ENCODE results near the gene DIS3L2. TPM values are rescaled to one million over a fixed set of nuclear protein-coding genes. Genes with fewer than 3 reads are reported as not detected.

Gene DIS3L2
- total RNA-seq, 1 experiment from 2014 or later, result 28.5 TPM

- 0 out of 2 replicates have a peak, but pooled peaks have one; percentile 81 for TF ChIP-seq MLX (CRISPR knock-in tag; IDR thresholded peaks at IDR 0.05)
- TF ChIP-seq HMGXB4 (CRISPR knock-in tag; IDR thresholded peaks at IDR 0.05), result peak; percentile 91; the same call in 1 of the 2 replicates
- no peak for TF ChIP-seq FOXJ3 (CRISPR knock-in tag; IDR thresholded peaks at IDR 0.05; ENCODE audit: borderline replicate concordance)
Observed at GRCh38 chr2:231925303-231926179, 36.0 kb upstream of the DIS3L2 start (continued).

- H3K9me3 Mint-ChIP-seq, result no peaks in the 10 kb centered on the region
- no peak within 1 kb of the TSS for H3K27ac Mint-ChIP-seq
- no peaks in the 10 kb centered on the region for H3K36me3 Mint-ChIP-seq
- peaks cover 58% of the 10 kb centered on the region for H3K27me3 Mint-ChIP-seq (ENCODE audit: low read depth)
- DNase-seq (ENCODE audit: low spot score) (peak; percentile 76), ATAC-seq (peak; percentile 70)
- H3K4me1 Mint-ChIP-seq, result peaks cover 15% of the 10 kb centered on the region
- CTCF ChIA-PET, result interaction anchor here (0.6 to 7.4 kb wide), 36 partner anchors 9 to 598 kb away, joined by 3 to 80 read pairs (median 5); partner anchors contain the start of gene DIS3L2
- POLR2A ChIA-PET, result interaction anchor here (0.6 to 0.7 kb wide), 3 partner anchors 37 to 1077 kb away, joined by 3 to 13 read pairs (median 4); no protein-coding TSS in a partner anchor
- peak within 1 kb of the TSS; percentile 74 for H3K4me3 Mint-ChIP-seq
- no peak for TF ChIP-seq ZNF396 (CRISPR knock-in tag; IDR thresholded peaks at IDR 0.05; ENCODE audit: borderline replicate concordance)
- TF ChIP-seq SP1 (CRISPR knock-in tag; conservative IDR thresholded peaks at IDR 0.05), result peak; percentile 44; the same call in 1 of the 2 replicates
- TF ChIP-seq E2F1 (CRISPR knock-in tag; IDR thresholded peaks at IDR 0.05), result no peak
- peak; percentile 39 for TF ChIP-seq ARID4B (CRISPR knock-in tag; IDR thresholded peaks at IDR 0.05; ENCODE audit: borderline replicate concordance)
- 0 out of 2 replicates have a peak, but pooled peaks have one; percentile 8 for TF ChIP-seq ZNF121 (CRISPR knock-in tag; IDR thresholded peaks at IDR 0.05)
- TF ChIP-seq E2F4 (CRISPR knock-in tag; IDR thresholded peaks at IDR 0.05; ENCODE audit: borderline replicate concordance, low read depth), result 0 out of 2 replicates have a peak, but pooled peaks have one; percentile 23
- peak; percentile 15; the same call in 1 of the 2 replicates for TF ChIP-seq SMAD3 (CRISPR knock-in tag; IDR thresholded peaks at IDR 0.05; ENCODE audit: borderline replicate concordance)
- TF ChIP-seq ZNF425 (CRISPR knock-in tag; conservative IDR thresholded peaks at IDR 0.05), result no peak
- 0 out of 2 replicates have a peak, but pooled peaks have one; percentile 18 for TF ChIP-seq GABPB1 (CRISPR knock-in tag; IDR thresholded peaks at IDR 0.05)
- peak; percentile 73; the same call in 1 of the 2 replicates for TF ChIP-seq MYBL2 (CRISPR knock-in tag; IDR thresholded peaks at IDR 0.05)
- 0 out of 2 replicates have a peak, but pooled peaks have one; percentile 66 for TF ChIP-seq ZNF232 (CRISPR knock-in tag; IDR thresholded peaks at IDR 0.05)
- TF ChIP-seq NFE2L1 (CRISPR knock-in tag; IDR thresholded peaks at IDR 0.05), result 0 out of 2 replicates have a peak, but pooled peaks have one; percentile 58
- peak; percentile 49; the same call in 1 of the 2 replicates for TF ChIP-seq FOXP4 (CRISPR knock-in tag; IDR thresholded peaks at IDR 0.05)
- TF ChIP-seq MAX (CRISPR knock-in tag; IDR thresholded peaks at IDR 0.05), result peak; percentile 74
Observed at GRCh38 chr2:231926180-231926741, 35.3 kb upstream of the DIS3L2 start, which contains the start of gene NPPC. Gene NPPC, minus strand, starts transcription at chr2:231926396. Its CDS starts 147 bp downstream, at chr2:231926249.

Measured in WTC11 (cell line).